Activated CD8-positive, alpha-beta T cell treated with anti-CD3 and anti-CD28 coated beads, Interleukin-2, amount 10 ng/mL, durations not matched to agents 7 days and 5 days (primary cell): Measurements from ENCODE around the gene RBM24. TPM values are rescaled to one million over a fixed set of nuclear protein-coding genes. Genes with fewer than 3 reads are reported as not detected.
"Not testable (repeated sequence)": the region's sequence is repeated elsewhere in the genome, so short reads cannot be mapped to it uniquely, and the experiment has no call there.

Source experiments
- ATAC-seq: fragments of 150-1000 bp; cut with Tn5 transposase; one replicate; pipeline ENCODE4 v1.10.0; 2021; ENCODE audit warnings: moderate library complexity
- CTCF ChIA-PET: fragments of 350-600 bp; sonication (Branson Sonifier 250); formaldehyde crosslinking; loops from one replicate; lab custom pipeline; 2021; ENCODE audit warnings: antibody characterized with exemption; lab: Charles Lee
- POLR2A ChIA-PET: fragments of 350-600 bp; sonication (Branson Sonifier 250); formaldehyde crosslinking; loops from one replicate; lab custom pipeline; 2021; ENCODE audit warnings: antibody characterized with exemption; lab: Charles Lee
- DNase-seq: peaks from one replicate; pipeline ENCODE4 v3.0.0-alpha.2; 2020
- H3K27ac Mint-ChIP-seq: one replicate; pipeline ENCODE4 v1.8.0; 2021; ENCODE audit warnings: mild to moderate bottlenecking, mixed read lengths
- H3K27me3 Mint-ChIP-seq: one replicate; pipeline ENCODE4 v1.8.0; 2021; ENCODE audit warnings: low read depth, mixed read lengths
- H3K36me3 Mint-ChIP-seq: one replicate; pipeline ENCODE4 v1.8.0; 2021; ENCODE audit warnings: low read depth, mixed read lengths
- H3K4me1 Mint-ChIP-seq: one replicate; pipeline ENCODE4 v1.8.0; 2021; ENCODE audit warnings: low read depth, mixed read lengths
- H3K4me3 Mint-ChIP-seq: one replicate; pipeline ENCODE4 v1.8.0; 2021; ENCODE audit warnings: mild to moderate bottlenecking, mixed read lengths
- H3K9me3 Mint-ChIP-seq: one replicate; pipeline ENCODE4 v1.8.0; 2022; ENCODE audit warnings: mixed read lengths; ENCODE audit not compliant: insufficient read depth
- total RNA-seq, 2 experiments: library from RNA; stranded (reverse); gene quantifications; one replicate each; pipeline ENCODE4 v1.2.3, GENCODE V29; 2021

The RBM24 gene
- total RNA-seq, 2 experiments from 2014 or later = not detected

- CTCF ChIA-PET = no interaction called here
- Mint-ChIP-seq H3K27ac (no peak overlapping the region), H3K9me3 (no peaks in the 10 kb centered on the region), H3K27me3 (no peaks in the 10 kb centered on the region), H3K36me3 (no peaks in the 10 kb centered on the region), H3K4me1 (no peaks in the 10 kb centered on the region), H3K4me3 (no peak overlapping the region)
- DNase-seq (no peak), ATAC-seq (no peak)
- POLR2A ChIA-PET = no interaction called here
These were observed 37.4 kb downstream of the RBM24 start for GRCh38 chr6:17318435-17319165.

- H3K27ac Mint-ChIP-seq, DNase-seq, H3K4me3 Mint-ChIP-seq, ATAC-seq, H3K36me3 Mint-ChIP-seq, H3K4me1 Mint-ChIP-seq, H3K9me3 Mint-ChIP-seq, CTCF ChIA-PET, POLR2A ChIA-PET, H3K27me3 Mint-ChIP-seq: not testable (repeated sequence)
These were observed 39.1 kb downstream of the RBM24 start for GRCh38 chr6:17320266-17320665.

GRCh38 chr6:17331238-17331637 is 50.1 kb downstream of the RBM24 start:
- H3K4me1 Mint-ChIP-seq = no peaks in the 10 kb centered on the region
- H3K36me3 Mint-ChIP-seq = no peaks in the 10 kb centered on the region
- ChIA-PET CTCF (no interaction called here), POLR2A (no interaction called here)
- DNase-seq = no peak
- H3K4me3 Mint-ChIP-seq = no peak overlapping the region
- no peak for ATAC-seq
- H3K9me3 Mint-ChIP-seq = no peaks in the 10 kb centered on the region
- H3K27ac Mint-ChIP-seq = no peak overlapping the region
- no peaks in the 10 kb centered on the region for H3K27me3 Mint-ChIP-seq

- H3K27ac Mint-ChIP-seq = no peak overlapping the region
- H3K36me3 Mint-ChIP-seq = no peaks in the 10 kb centered on the region
- CTCF ChIA-PET = no interaction called here
- no peaks in the 10 kb centered on the region for H3K27me3 Mint-ChIP-seq
- ATAC-seq = no peak
- no peaks in the 10 kb centered on the region for H3K4me1 Mint-ChIP-seq
- no peak overlapping the region for H3K4me3 Mint-ChIP-seq
- no peaks in the 10 kb centered on the region for H3K9me3 Mint-ChIP-seq
- no peak for DNase-seq
- POLR2A ChIA-PET = no interaction called here
These were observed 53.1 kb downstream of the RBM24 start for GRCh38 chr6:17334265-17334664.

- Mint-ChIP-seq H3K4me1 (no peaks in the 10 kb centered on the region), H3K27me3 (no peaks in the 10 kb centered on the region), H3K9me3 (peaks cover under 1% of the 10 kb centered on the region), H3K27ac (no peak overlapping the region), H3K36me3 (no peaks in the 10 kb centered on the region), H3K4me3 (no peak overlapping the region)
- CTCF ChIA-PET = no interaction called here
- DNase-seq = no peak
- no peak for ATAC-seq
- POLR2A ChIA-PET = no interaction called here
These were observed 55.3 kb downstream of the RBM24 start for GRCh38 chr6:17336425-17336824.

- Mint-ChIP-seq H3K27ac (no peak overlapping the region), H3K4me1 (no peaks in the 10 kb centered on the region), H3K4me3 (no peak overlapping the region), H3K36me3 (no peaks in the 10 kb centered on the region), H3K9me3 (peaks cover 6% of the 10 kb centered on the region), H3K27me3 (no peaks in the 10 kb centered on the region)
- DNase-seq = no peak
- no peak for ATAC-seq
- POLR2A ChIA-PET = no interaction called here
- CTCF ChIA-PET = no interaction called here
These were observed 58.1 kb downstream of the RBM24 start for GRCh38 chr6:17339308-17339670.

- DNase-seq = no peak
- ATAC-seq = no peak
- Mint-ChIP-seq H3K4me3 (no peak overlapping the region), H3K36me3 (no peaks in the 10 kb centered on the region), H3K4me1 (no peaks in the 10 kb centered on the region), H3K27ac (no peak overlapping the region), H3K27me3 (peaks cover 2% of the 10 kb centered on the region), H3K9me3 (peaks cover 6% of the 10 kb centered on the region)
- ChIA-PET POLR2A (no interaction called here), CTCF (no interaction called here)
These were observed 60.1 kb downstream of the RBM24 start for GRCh38 chr6:17341117-17341805.

- H3K4me1 Mint-ChIP-seq = no peaks in the 10 kb centered on the region
- H3K27me3 Mint-ChIP-seq = peaks cover 2% of the 10 kb centered on the region
- peaks cover 6% of the 10 kb centered on the region for H3K9me3 Mint-ChIP-seq
- ChIA-PET CTCF (no interaction called here), POLR2A (no interaction called here)
- no peak for DNase-seq
- H3K4me3 Mint-ChIP-seq = no peak overlapping the region
- no peak overlapping the region for H3K27ac Mint-ChIP-seq
- no peaks in the 10 kb centered on the region for H3K36me3 Mint-ChIP-seq
- no peak for ATAC-seq
These were observed 60.7 kb downstream of the RBM24 start for GRCh38 chr6:17341891-17342290.

- DNase-seq (no peak), ATAC-seq (no peak)
- Mint-ChIP-seq H3K4me3 (no peak overlapping the region), H3K27me3 (peaks cover 2% of the 10 kb centered on the region), H3K36me3 (no peaks in the 10 kb centered on the region), H3K4me1 (no peaks in the 10 kb centered on the region), H3K27ac (no peak overlapping the region), H3K9me3 (peaks cover 6% of the 10 kb centered on the region)
- ChIA-PET POLR2A (no interaction called here), CTCF (no interaction called here)
These were observed 62.1 kb downstream of the RBM24 start for GRCh38 chr6:17343215-17343614.

Other genes with a start within 250 kb of the RBM24 start
- not detected for gene STMND1, start 179.3 kb upstream of the RBM24 start, total RNA-seq
- not detected for gene CAP2, start 112.2 kb downstream of the RBM24 start, total RNA-seq